K562 (cell line): ENCODE results near the gene LRRC57. TPM values are rescaled to one million over a fixed set of nuclear protein-coding genes. Genes with fewer than 3 reads are reported as not detected.
A peak's percentile ranks its signal among the peaks of the same experiment; 100 is the strongest.

Experiments used
- CREB5 ChIP-seq: fragments of 250-450 bp; sonication (Bioruptor Pico); IDR thresholded peaks from 2 replicates; pipeline ENCODE4 v1.5.0; 2020; ENCODE audit warnings: mild to moderate bottlenecking
- EHMT2 ChIP-seq: fragments of 450-650 bp; IDR thresholded peaks from 2 replicates; pipeline ENCODE4 v1.6.1; 2018; ENCODE audit warnings: antibody characterized with exemption
- HBP1 ChIP-seq: fragments of 450-650 bp; formaldehyde crosslinking; IDR thresholded peaks from 2 replicates; pipeline ENCODE4 v1.4.0; 2022; ENCODE audit warnings: missing genetic modification characterization
- NFE2 ChIP-seq: IDR thresholded peaks from 2 replicates; pipeline ENCODE4 v1.6.1; 2014; ENCODE audit warnings: antibody characterized with exemption, low read depth
- NFXL1 ChIP-seq: fragments of 450-650 bp; formaldehyde crosslinking; IDR thresholded peaks from 2 replicates; pipeline ENCODE4 v1.4.0; 2021; ENCODE audit warnings: mild to moderate bottlenecking
- PPARD ChIP-seq: fragments of 250-450 bp; sonication (Bioruptor Pico); IDR thresholded peaks from 2 replicates; pipeline ENCODE4 v1.8.0; 2022; ENCODE audit warnings: inconsistent platforms, mild to moderate bottlenecking, moderate library complexity
- SMAD4 ChIP-seq: fragments of 250-450 bp; sonication (Bioruptor Pico); conservative IDR thresholded peaks from 2 replicates; pipeline ENCODE4 v1.8.0; 2021; ENCODE audit warnings: inconsistent platforms, mild to moderate bottlenecking, moderate library complexity
- TGIF2 ChIP-seq: sonication (generic); formaldehyde crosslinking; IDR thresholded peaks from 2 replicates; pipeline ENCODE4 v1.8.1; 2022; ENCODE audit warnings: mild to moderate bottlenecking, missing genetic modification reagents, moderate library complexity
- TRIM24 ChIP-seq, 2 experiments: fragments of 450-650 bp; IDR thresholded peaks; 2 replicates each; pipeline ENCODE4 v1.6.1; 2016
- UBTF ChIP-seq, 2 experiments: IDR thresholded peaks; 2 replicates each; pipeline ENCODE4 v1.6.1; 2012; ENCODE audit warnings: improper control_type of control experiment in 2 of 2, low read depth in 2 of 2, low read length in 2 of 2, borderline replicate concordance in 1 of 2
- VEZF1 ChIP-seq: fragments of 200-800 bp; sonication (Bioruptor generic); IDR thresholded peaks from 2 replicates; pipeline ENCODE4 v1.6.1; 2017; ENCODE audit warnings: missing genetic modification characterization, missing compliant biosample characterization
- ZMIZ1 ChIP-seq, 2 experiments: fragments of 150-350 bp in 1 of 2; IDR thresholded peaks; 2 replicates each; pipeline ENCODE4 v1.6.1; 2012 to 2016; ENCODE audit warnings: low read depth in 2 of 2, low read length in 2 of 2, mild to moderate bottlenecking in 1 of 2, moderate library complexity in 1 of 2
- polyA plus RNA-seq, 8 experiments: library from polyadenylated mRNA; depleted of rRNA in 4 of 8; stranded (reverse) in 5 of 8; unstranded in 3 of 8; fragments of >200 nt; fragmentation: Nextera tagmentation in 2 of 8; fragmentation: Illumina TruSeq in 1 of 8; extraction: Ambion mirVana in 2 of 8; extraction: Trizol in 1 of 8; gene quantifications; 2 replicates each; pipeline versions ENCODE4 v1.2.1 to v1.2.3, GENCODE V29; 2011 to 2014; ENCODE audit warnings: inconsistent platforms in 1 of 8, missing spikeins in 1 of 8
- total RNA-seq, 7 experiments: library from RNA; depleted of rRNA in 6 of 7; stranded (reverse); fragments of >200 nt in 6 of 7; fragmentation: Illumina TruSeq in 2 of 7; extraction: Trizol in 2 of 7; gene quantifications; 2 replicates each; pipeline versions ENCODE4 v1.2.1 to v1.2.3, GENCODE V29; 2011 to 2021; ENCODE audit warnings: low replicate concordance in 1 of 7

The LRRC57 gene
- total and polyA plus RNA-seq, 9 of the 15 experiments (the other 6 are each of a cell fraction or from before 2014, with no cell fraction given), result 3.9 to 20.4 (median 14.8) TPM

- TF ChIP-seq SMAD4 (0 out of 2 replicates have a peak, but pooled peaks have one; percentile 23), NFE2 (no peak), ZMIZ1 (IDR thresholded peaks at IDR 0.05; ENCODE audit: low read depth in 2 of 2, low read length in 2 of 2) (peak in 1 of 2 experiments; percentile 66; a peak in 1 of 4 replicates), PPARD (no peak), TGIF2 (CRISPR knock-in tag) (no peak), VEZF1 (peak; percentile 83), EHMT2 (peak; percentile 20; the same call in 1 of the 2 replicates), NFXL1 (CRISPR knock-in tag) (no peak), TRIM24 (IDR thresholded peaks at IDR 0.05) (peak in 1 of 2 experiments; percentile 68; a peak in 1 of 4 replicates), UBTF (IDR thresholded peaks at IDR 0.05; ENCODE audit: borderline replicate concordance in 1 of 2, low read depth in 2 of 2, low read length in 2 of 2) (no peak), CREB5 (CRISPR knock-in tag) (no peak), HBP1 (no peak)
Observed at GRCh38 chr15:42499858-42500609, 48.6 kb downstream of the LRRC57 start (continued).
